Measurements from ENCODE around the gene UBTD2. TPM values are rescaled to one million over a fixed set of nuclear protein-coding genes. Genes with fewer than 3 reads are reported as not detected.

UBTD2 gene
- polyA plus RNA-seq, 1 experiment, result 9.4 TPM

- H3K36me3 ChIP-seq (ENCODE audit: control insufficient read depth, insufficient read depth, low read length), result no peaks in the 10 kb centered on the region
- H3K4me3 ChIP-seq (ENCODE audit: low read depth, low read length), result no peak overlapping the region
- POLR2A ChIA-PET, result interaction anchor here (0.5 kb wide), 1 partner anchor 11 kb away, joined by 4 read pairs; no protein-coding TSS in a partner anchor
- no peaks in the 10 kb centered on the region; the same call in 1 of the 2 replicates for H3K27me3 ChIP-seq (ENCODE audit: control insufficient read depth, insufficient read depth, low read length)
- CTCF ChIA-PET, result interaction anchor here (0.6 to 2.8 kb wide), 6 partner anchors 8 to 391 kb away, joined by 3 to 14 read pairs (median 3); no protein-coding TSS in a partner anchor
- TF ChIP-seq, protein P1, sequence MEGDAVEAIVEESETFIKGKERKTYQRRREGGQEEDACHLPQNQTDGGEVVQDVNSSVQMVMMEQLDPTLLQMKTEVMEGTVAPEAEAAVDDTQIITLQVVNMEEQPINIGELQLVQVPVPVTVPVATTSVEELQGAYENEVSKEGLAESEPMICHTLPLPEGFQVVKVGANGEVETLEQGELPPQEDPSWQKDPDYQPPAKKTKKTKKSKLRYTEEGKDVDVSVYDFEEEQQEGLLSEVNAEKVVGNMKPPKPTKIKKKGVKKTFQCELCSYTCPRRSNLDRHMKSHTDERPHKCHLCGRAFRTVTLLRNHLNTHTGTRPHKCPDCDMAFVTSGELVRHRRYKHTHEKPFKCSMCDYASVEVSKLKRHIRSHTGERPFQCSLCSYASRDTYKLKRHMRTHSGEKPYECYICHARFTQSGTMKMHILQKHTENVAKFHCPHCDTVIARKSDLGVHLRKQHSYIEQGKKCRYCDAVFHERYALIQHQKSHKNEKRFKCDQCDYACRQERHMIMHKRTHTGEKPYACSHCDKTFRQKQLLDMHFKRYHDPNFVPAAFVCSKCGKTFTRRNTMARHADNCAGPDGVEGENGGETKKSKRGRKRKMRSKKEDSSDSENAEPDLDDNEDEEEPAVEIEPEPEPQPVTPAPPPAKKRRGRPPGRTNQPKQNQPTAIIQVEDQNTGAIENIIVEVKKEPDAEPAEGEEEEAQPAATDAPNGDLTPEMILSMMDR (IDR thresholded peaks at IDR 0.05; ENCODE audit: insufficient read depth, low read depth, low read length), result no peak
- DNase-seq (ENCODE audit: low read depth), result no peak
Measured at GRCh38 chr5:172302047-172302710, 18.6 kb upstream of the UBTD2 start.

GRCh38 chr5:172299916-172300439 is 16.4 kb upstream of the UBTD2 start:
- TF ChIP-seq, protein P1 (IDR thresholded peaks at IDR 0.05; ENCODE audit: insufficient read depth, low read depth, low read length), result no peak
- Histone ChIP-seq H3K36me3 (ENCODE audit: control insufficient read depth, insufficient read depth, low read length) (no peaks in the 10 kb centered on the region), H3K27me3 (ENCODE audit: control insufficient read depth, insufficient read depth, low read length) (no peaks in the 10 kb centered on the region; the same call in 1 of the 2 replicates), H3K4me3 (ENCODE audit: low read depth, low read length) (no peak overlapping the region)
- POLR2A ChIA-PET, result no interaction called here
- CTCF ChIA-PET, result no interaction called here
- DNase-seq (ENCODE audit: low read depth), result no peak

DNA sequence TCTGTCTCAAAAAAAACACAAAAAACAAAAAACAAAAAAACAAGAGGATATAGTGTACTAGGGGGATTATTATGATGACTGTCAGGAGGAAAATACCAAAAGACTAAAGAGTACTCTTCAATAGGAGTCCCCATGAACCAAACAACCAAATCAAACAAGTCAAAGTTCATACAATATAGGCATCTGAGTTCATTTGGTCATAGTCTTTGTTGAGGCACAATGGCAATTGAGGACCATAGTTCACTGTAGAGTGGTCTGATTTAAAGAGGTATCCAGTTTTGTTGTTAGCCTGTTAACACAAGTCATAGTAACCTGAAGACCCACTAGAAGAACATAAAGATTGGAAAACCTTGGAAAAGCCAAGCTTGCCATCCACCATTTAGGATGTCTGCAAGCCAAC is 11.3 kb upstream of the UBTD2 start:
- ChIA-PET CTCF (interaction anchor here (2.2 kb wide), 2 partner anchors 8 to 187 kb away, joined by 5 to 14 read pairs; no protein-coding TSS in a partner anchor), POLR2A (no interaction called here)
- no peak for DNase-seq (ENCODE audit: low read depth)
- Histone ChIP-seq H3K36me3 (ENCODE audit: control insufficient read depth, insufficient read depth, low read length) (no peaks in the 10 kb centered on the region), H3K27me3 (ENCODE audit: control insufficient read depth, insufficient read depth, low read length) (no peaks in the 10 kb centered on the region; the same call in 1 of the 2 replicates), H3K4me3 (ENCODE audit: low read depth, low read length) (no peak overlapping the region)
- TF ChIP-seq, protein P1 (IDR thresholded peaks at IDR 0.05; ENCODE audit: insufficient read depth, low read depth, low read length), result no peak

DNA sequence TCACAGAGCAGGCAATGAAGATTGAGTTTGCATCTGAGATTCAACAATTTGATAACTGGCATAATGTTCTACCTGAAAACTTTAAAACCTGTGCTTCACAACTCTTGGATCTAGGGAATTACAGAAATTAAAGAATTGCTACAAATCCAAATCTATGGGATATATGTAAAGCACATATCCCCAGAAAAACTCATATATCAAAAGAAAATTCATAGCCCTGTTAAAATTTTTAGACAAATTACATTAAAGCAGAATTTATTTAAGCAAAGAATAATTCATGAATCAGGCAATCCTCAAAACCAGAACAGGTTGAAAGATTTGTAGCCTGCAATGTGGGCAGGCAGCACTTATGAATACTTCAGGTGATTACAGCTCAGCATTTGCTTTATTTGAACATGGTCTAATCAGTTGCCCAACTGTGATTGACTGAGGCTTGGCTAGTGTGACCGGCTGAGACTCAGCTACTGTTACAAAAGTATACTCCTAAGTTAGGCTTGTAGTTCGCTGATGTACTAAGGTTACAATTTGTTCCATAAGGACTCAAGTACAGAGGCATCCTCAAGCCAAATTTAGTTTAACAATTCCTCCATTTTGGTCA is 10.3 kb upstream of the UBTD2 start:
- TF ChIP-seq, protein P1 (IDR thresholded peaks at IDR 0.05; ENCODE audit: insufficient read depth, low read depth, low read length), result no peak

More for the DNA sequence above, 10.3 kb upstream of the UBTD2 start:
- Histone ChIP-seq H3K36me3 (ENCODE audit: control insufficient read depth, insufficient read depth, low read length) (no peaks in the 10 kb centered on the region), H3K4me3 (ENCODE audit: low read depth, low read length) (no peak overlapping the region), H3K27me3 (ENCODE audit: control insufficient read depth, insufficient read depth, low read length) (no peaks in the 10 kb centered on the region; the same call in 1 of the 2 replicates)
- DNase-seq (ENCODE audit: low read depth), result no peak
- CTCF ChIA-PET, result interaction anchor here (0.5 to 2.2 kb wide), 31 partner anchors 9 to 681 kb away, joined by 3 to 14 read pairs (median 4); partner anchors contain the start of genes FBXW11, STK10 and UBTD2
- POLR2A ChIA-PET, result no interaction called here
